C4-2B (cell line): ENCODE results near the gene WNT6.

Experiments used
- ZFX ChIP-seq: fragments of 450-650 bp; IDR thresholded peaks from 2 replicates; pipeline ENCODE4 v1.6.1; 2017
- TF ChIP-seq, protein P1 (sequence below): fragments of 450-650 bp; conservative IDR thresholded peaks from 2 replicates; pipeline ENCODE4 v1.5.1; 2017; ENCODE audit warnings: mild to moderate bottlenecking

DNA sequence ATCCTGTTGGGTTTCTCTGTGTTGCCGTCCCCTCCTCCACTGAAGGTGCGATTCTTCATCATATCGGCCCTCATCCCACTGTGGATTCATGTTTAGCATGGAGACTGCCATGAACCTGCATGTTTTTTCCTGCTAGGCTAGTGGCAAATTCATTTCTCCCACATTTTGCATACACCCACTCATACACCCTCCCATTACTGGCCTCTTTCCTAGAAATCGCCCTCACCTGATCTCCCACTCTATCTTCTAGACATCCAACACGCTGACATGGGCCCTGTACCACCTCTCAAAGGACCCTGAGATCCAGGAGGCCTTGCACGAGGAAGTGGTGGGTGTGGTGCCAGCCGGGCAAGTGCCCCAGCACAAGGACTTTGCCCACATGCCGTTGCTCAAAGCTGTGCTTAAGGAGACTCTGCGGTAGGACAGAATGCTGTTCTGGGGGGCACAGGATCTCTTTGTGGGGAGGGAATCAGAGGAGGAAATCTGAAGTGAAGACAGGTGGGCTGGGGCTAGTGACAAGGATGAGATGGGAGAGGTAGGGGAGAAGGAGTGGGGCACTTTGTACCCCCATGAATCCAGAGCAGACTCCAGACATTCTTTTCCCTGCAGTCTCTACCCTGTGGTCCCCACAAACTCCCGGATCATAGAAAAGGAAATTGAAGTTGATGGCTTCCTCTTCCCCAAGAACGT, 45.7 kb upstream of the WNT6 start:
- TF ChIP-seq, protein P1, sequence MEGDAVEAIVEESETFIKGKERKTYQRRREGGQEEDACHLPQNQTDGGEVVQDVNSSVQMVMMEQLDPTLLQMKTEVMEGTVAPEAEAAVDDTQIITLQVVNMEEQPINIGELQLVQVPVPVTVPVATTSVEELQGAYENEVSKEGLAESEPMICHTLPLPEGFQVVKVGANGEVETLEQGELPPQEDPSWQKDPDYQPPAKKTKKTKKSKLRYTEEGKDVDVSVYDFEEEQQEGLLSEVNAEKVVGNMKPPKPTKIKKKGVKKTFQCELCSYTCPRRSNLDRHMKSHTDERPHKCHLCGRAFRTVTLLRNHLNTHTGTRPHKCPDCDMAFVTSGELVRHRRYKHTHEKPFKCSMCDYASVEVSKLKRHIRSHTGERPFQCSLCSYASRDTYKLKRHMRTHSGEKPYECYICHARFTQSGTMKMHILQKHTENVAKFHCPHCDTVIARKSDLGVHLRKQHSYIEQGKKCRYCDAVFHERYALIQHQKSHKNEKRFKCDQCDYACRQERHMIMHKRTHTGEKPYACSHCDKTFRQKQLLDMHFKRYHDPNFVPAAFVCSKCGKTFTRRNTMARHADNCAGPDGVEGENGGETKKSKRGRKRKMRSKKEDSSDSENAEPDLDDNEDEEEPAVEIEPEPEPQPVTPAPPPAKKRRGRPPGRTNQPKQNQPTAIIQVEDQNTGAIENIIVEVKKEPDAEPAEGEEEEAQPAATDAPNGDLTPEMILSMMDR: no peak
- no peak for TF ChIP-seq ZFX
